H1 (cell line): ENCODE measurements around the gene KIAA1755. TPM values are rescaled to one million over a fixed set of nuclear protein-coding genes. Genes with fewer than 3 reads are reported as not detected.

Source experiments
- CTCF ChIA-PET: fragments of 300-600 bp; sonication (Branson Sonifier 250); formaldehyde crosslinking; loops from one replicate; lab custom pipeline; 2021; ENCODE audit not compliant: partially characterized antibody; lab: Charles Lee
- POLR2A ChIA-PET: fragments of 300-600 bp; sonication (Branson Sonifier 250); formaldehyde crosslinking; loops from one replicate; lab custom pipeline; 2021; ENCODE audit warnings: inconsistent platforms; ENCODE audit not compliant: partially characterized antibody; lab: Charles Lee
- DNase-seq, 2 experiments: peaks; one replicate each; pipeline versions ENCODE4 v3.0.0 to v3.0.0-alpha.2; 2010 to 2022; ENCODE audit warnings: low spot score in 2 of 2, low read depth in 1 of 2, mixed read lengths in 1 of 2
- FAIRE-seq: peaks from 2 replicates; lab custom pipeline; 2011; peaks lifted over from hg19 to GRCh38; lab: Jason Lieb, UNC
- H2AFZ ChIP-seq: 2 replicates; pipeline ENCODE4 v1.8.1; 2012; ENCODE audit warnings: low read length, inconsistent platforms
- H2AK5ac ChIP-seq: 2 replicates; pipeline ENCODE4 v1.6.1; 2013; ENCODE audit warnings: low read depth, low read length
- H2BK120ac ChIP-seq: replicated peaks from 2 replicates; pipeline ENCODE3; 2013; ENCODE audit warnings: low read depth, low read length, inconsistent platforms
- H2BK12ac ChIP-seq: 2 replicates; pipeline ENCODE4 v1.6.1; 2013; ENCODE audit warnings: low read depth, low read length
- H2BK15ac ChIP-seq: 2 replicates; pipeline ENCODE4 v1.6.1; 2013; ENCODE audit warnings: low read length
- H2BK20ac ChIP-seq: 2 replicates; pipeline ENCODE4 v1.6.1; 2013; ENCODE audit warnings: low read length
- H2BK5ac ChIP-seq: 2 replicates; pipeline ENCODE4 v1.6.1; 2013; ENCODE audit warnings: low read depth, low read length
- H3K14ac ChIP-seq: 2 replicates; pipeline ENCODE4 v1.6.1; 2013; ENCODE audit warnings: inconsistent platforms; ENCODE audit not compliant: insufficient read length
- H3K18ac ChIP-seq: 2 replicates; pipeline ENCODE4 v1.6.1; 2013; ENCODE audit warnings: low read length; ENCODE audit errors: extremely low read depth
- H3K23ac ChIP-seq: 2 replicates; pipeline ENCODE4 v1.6.1; 2013; ENCODE audit warnings: inconsistent platforms; ENCODE audit not compliant: insufficient read length
- H3K23me2 ChIP-seq: 2 replicates; pipeline ENCODE4 v1.6.1; 2013; ENCODE audit warnings: low read depth, low read length
- H3K27ac ChIP-seq: 2 replicates; pipeline ENCODE4 v1.6.1; 2011; ENCODE audit warnings: low read depth, low read length, inconsistent platforms
- H3K27me3 ChIP-seq, 4 experiments: replicated peaks in 1 of 4; 1 replicate in 1 of 4; 2 replicates in 3 of 4; pipeline versions ENCODE4 v1.6.1 to v1.8.1; 2011 to 2013; ENCODE audit warnings: low read length in 3 of 4, mild to moderate bottlenecking in 3 of 4, inconsistent platforms in 2 of 4, mixed read lengths in 2 of 4, moderate library complexity in 1 of 4; ENCODE audit not compliant: control insufficient read depth in 3 of 4, insufficient read depth in 3 of 4; ENCODE audit errors: extremely low read depth in 1 of 4
- H3K36me3 ChIP-seq, 4 experiments: 2 replicates each; pipeline versions ENCODE4 v1.6.1 to v1.8.1; 2011 to 2013; ENCODE audit warnings: mild to moderate bottlenecking in 4 of 4, low read length in 3 of 4, moderate library complexity in 2 of 4, control low read depth in 1 of 4, inconsistent platforms in 1 of 4; ENCODE audit not compliant: insufficient read depth in 4 of 4, control insufficient read depth in 2 of 4
- H3K4ac ChIP-seq: replicated peaks from 2 replicates; pipeline ENCODE3; 2013; ENCODE audit warnings: low read length, low read depth, mixed read lengths, inconsistent platforms; ENCODE audit not compliant: insufficient read length
- H3K4me1 ChIP-seq, 4 experiments: replicated peaks in 1 of 4; 1 replicate in 1 of 4; 2 replicates in 3 of 4; pipeline versions ENCODE4 v1.6.1 to v1.8.1; 2011 to 2013; ENCODE audit warnings: low read length in 3 of 4, inconsistent platforms in 2 of 4, mixed read lengths in 1 of 4; ENCODE audit not compliant: insufficient read depth in 4 of 4, control insufficient read depth in 3 of 4
- H3K4me2 ChIP-seq, 2 experiments: 2 replicates each; pipeline versions ENCODE4 v1.6.1 to v1.8.1; 2011 to 2013; ENCODE audit warnings: low read depth in 2 of 2, low read length in 2 of 2, control low read depth in 1 of 2, inconsistent platforms in 1 of 2, mild to moderate bottlenecking in 1 of 2; ENCODE audit not compliant: insufficient read depth in 1 of 2
- H3K4me3 ChIP-seq, 4 experiments: fragments of 200-600, 300-600 bp in 1 of 4; sonication (generic), shearing (Covaris generic), sonication (Bioruptor Twin) in 1 of 4; 2 replicates each; pipeline versions ENCODE4 v1.5.1 to v1.8.1; 2011 to 2016; ENCODE audit warnings: low read length in 4 of 4, low read depth in 3 of 4, control low read depth in 2 of 4, inconsistent platforms in 2 of 4, mild to moderate bottlenecking in 2 of 4, mixed read lengths in 1 of 4, moderate library complexity in 1 of 4; ENCODE audit not compliant: insufficient read depth in 2 of 4; ENCODE audit errors: extremely low read depth in 1 of 4
- H3K56ac ChIP-seq: replicated peaks from 2 replicates; pipeline ENCODE3; 2013; ENCODE audit warnings: low read depth, mild to moderate bottlenecking, mixed read lengths, low read length, inconsistent platforms; ENCODE audit not compliant: insufficient read length
- H3K79me1 ChIP-seq: 2 replicates; pipeline ENCODE4 v1.6.1; 2013; ENCODE audit warnings: low read depth, low read length, control low read depth
- H3K79me2 ChIP-seq, 2 experiments: 2 replicates each; pipeline versions ENCODE4 v1.6.1 to v1.8.1; 2012 to 2013; ENCODE audit warnings: low read length in 2 of 2, mild to moderate bottlenecking in 2 of 2, inconsistent platforms in 1 of 2; ENCODE audit not compliant: insufficient read depth in 2 of 2, control insufficient read depth in 1 of 2
- H3K9ac ChIP-seq, 4 experiments: replicated peaks in 1 of 4; 1 replicate in 1 of 4; 2 replicates in 3 of 4; pipeline versions ENCODE4 v1.6.1 to v1.8.1; 2011 to 2013; ENCODE audit warnings: low read depth in 3 of 4, low read length in 3 of 4, control low read depth in 2 of 4, mild to moderate bottlenecking in 2 of 4, moderate library complexity in 2 of 4, inconsistent platforms in 1 of 4; ENCODE audit errors: extremely low read depth in 1 of 4
- H3K9me3 ChIP-seq, 2 experiments: 2 replicates each; pipeline versions ENCODE4 v1.6.1 to v1.8.1; 2012 to 2013; ENCODE audit warnings: mild to moderate bottlenecking in 2 of 2, moderate library complexity in 2 of 2, control low read depth in 1 of 2, inconsistent platforms in 1 of 2, low read depth in 1 of 2, low read length in 1 of 2, mixed read lengths in 1 of 2; ENCODE audit not compliant: insufficient read depth in 2 of 2
- H4K20me1 ChIP-seq, 2 experiments: replicated peaks in 1 of 2; 2 replicates each; pipeline versions ENCODE3 to v1.8.1; 2011 to 2013; ENCODE audit warnings: inconsistent platforms in 2 of 2, low read length in 2 of 2, mild to moderate bottlenecking in 1 of 2; ENCODE audit not compliant: insufficient read depth in 2 of 2, control insufficient read depth in 1 of 2
- H4K5ac ChIP-seq: 2 replicates; pipeline ENCODE4 v1.6.1; 2013; ENCODE audit warnings: low read length, low read depth, mixed read lengths, inconsistent platforms; ENCODE audit not compliant: insufficient read length
- H4K8ac ChIP-seq: 2 replicates; pipeline ENCODE4 v1.8.0; 2013; ENCODE audit warnings: mild to moderate bottlenecking, moderate library complexity, low read length, inconsistent platforms; ENCODE audit not compliant: insufficient read depth; ENCODE audit errors: extremely low read depth
- H4K91ac ChIP-seq: replicated peaks from 2 replicates; pipeline ENCODE3; 2013; ENCODE audit warnings: low read length, mixed read lengths, inconsistent platforms; ENCODE audit not compliant: insufficient read length
- ASH2L ChIP-seq: fragments of 200-600, 300-600 bp; sonication (generic); IDR thresholded peaks from one replicate; pipeline ENCODE4 v1.7.1; 2017; ENCODE audit warnings: low read length
- BACH1 ChIP-seq: IDR thresholded peaks from 2 replicates; pipeline ENCODE4 v1.6.1; 2012; ENCODE audit warnings: low read length, improper control_type of control experiment
- CEBPB ChIP-seq: IDR thresholded peaks from 2 replicates; pipeline ENCODE4 v1.6.1; 2012; ENCODE audit warnings: low read depth, low read length
- CTBP2 ChIP-seq: IDR thresholded peaks from 2 replicates; pipeline ENCODE4 v1.7.0; 2011; ENCODE audit warnings: borderline replicate concordance, mild to moderate bottlenecking, moderate library complexity, mixed read lengths, low read length; ENCODE audit not compliant: insufficient read depth, insufficient read length
- EZH2 ChIP-seq: fragments of 200-600 bp; sonication (generic); IDR thresholded peaks from 2 replicates; pipeline ENCODE4 v1.7.1; 2012; ENCODE audit warnings: low read depth, mild to moderate bottlenecking, moderate library complexity, low read length, inconsistent platforms; ENCODE audit not compliant: severe bottlenecking
- HDAC2 ChIP-seq, 2 experiments: fragments of 300-600 bp in 1 of 2; sonication (generic) in 1 of 2; IDR thresholded peaks; 2 replicates each; pipeline ENCODE4 v1.6.1; 2011 to 2012; ENCODE audit warnings: low read depth in 2 of 2, low read length in 2 of 2, mild to moderate bottlenecking in 2 of 2, moderate library complexity in 2 of 2, borderline replicate concordance in 1 of 2, inconsistent platforms in 1 of 2
- MAX ChIP-seq: IDR thresholded peaks from 2 replicates; pipeline ENCODE4 v1.6.1; 2012; ENCODE audit warnings: inconsistent platforms
- POLR2A ChIP-seq, 2 experiments: IDR thresholded peaks; 1 replicate in 1 of 2; 2 replicates in 1 of 2; pipeline ENCODE4 v1.6.1; 2011; ENCODE audit warnings: low read depth in 2 of 2, low read length in 2 of 2, mild to moderate bottlenecking in 2 of 2; ENCODE audit errors: control extremely low read depth in 1 of 2
- POLR2AphosphoS5 ChIP-seq: IDR thresholded peaks from 2 replicates; pipeline ENCODE4 v1.6.1; 2011; ENCODE audit warnings: low read depth, low read length
- RBBP5 ChIP-seq: IDR thresholded peaks from 2 replicates; pipeline ENCODE4 v1.7.1; 2012; ENCODE audit warnings: low read depth, mild to moderate bottlenecking, inconsistent platforms, low read length, moderate library complexity, borderline replicate concordance
- RFX5 ChIP-seq: IDR thresholded peaks from 2 replicates; pipeline ENCODE4 v1.6.1; 2011; ENCODE audit warnings: low read depth, low read length, improper control_type of control experiment, borderline replicate concordance
- SP1 ChIP-seq: IDR thresholded peaks from 2 replicates; pipeline ENCODE4 v1.6.1; 2011; ENCODE audit warnings: low read depth, low read length
- TCF12 ChIP-seq: IDR thresholded peaks from 2 replicates; pipeline ENCODE4 v1.6.1; 2011; ENCODE audit warnings: low read depth, mild to moderate bottlenecking, low read length
- WGBS, 2 experiments: shearing (Covaris generic) in 1 of 2; methylation state at CpG; one replicate each; pipeline versions ENCODE4 v1.1.6 to v1.1.7; 2013 to 2015; ENCODE audit warnings: low lambda C conversion rate in 2 of 2, mixed read lengths in 2 of 2, inconsistent platforms in 1 of 2, low coverage in 1 of 2, missing lambda C conversion rate in 1 of 2; ENCODE audit not compliant: insufficient replicate concordance in 2 of 2, insufficient coverage in 1 of 2, insufficient read length in 1 of 2; ENCODE audit errors: extremely low coverage in 1 of 2, missing lambda C conversion rate in 1 of 2; 5-methylcytosine and 5-hydroxymethylcytosine counted together
- polyA plus RNA-seq, 7 experiments: library from polyadenylated mRNA; depleted of rRNA in 3 of 7; stranded (reverse) in 5 of 7; unstranded in 2 of 7; fragments of >200 nt in 5 of 7; fragments of 200-250 nt in 2 of 7; gene quantifications; 1 replicate in 5 of 7; 2 replicates in 1 of 7; 4 replicates in 1 of 7; pipeline versions ENCODE4 v1.2.1 to v1.2.3, GENCODE V29; 2011 to 2013; ENCODE audit warnings: missing spikeins in 2 of 7, mixed read lengths in 2 of 7
- total RNA-seq: library from RNA; stranded (reverse); fragmentation: NEBNext Ultra II Directional; extraction: Animal tissue kit (Norgen Biotek cat#: 25700); gene quantifications from 2 replicates; pipeline ENCODE4 v1.2.1, GENCODE V29; 2021

KIAA1755 gene
- total and polyA plus RNA-seq, 2 of the 8 experiments (the other 6 are each of a cell fraction or from before 2014, with no cell fraction given) = 0.23 TPM; not detected in 1

GRCh38 chr20:38178581-38178980 is 82.0 kb downstream of the KIAA1755 start:
- WGBS, 2 experiments = 79% methylated on average over 4 of the region's 4 CpGs; no CpG with 5 or more reads in 1 of the 2 experiments
- Histone ChIP-seq H2BK12ac (no peak overlapping the region), H2AK5ac (no peak overlapping the region), H3K27me3 (no peaks in the 10 kb centered on the region), H3K23ac (no peak overlapping the region), H2BK5ac (no peak overlapping the region), H2BK15ac (no peak overlapping the region), H2AFZ (no peak overlapping the region), H3K27ac (no peak overlapping the region), H4K91ac (no peak overlapping the region), H3K18ac (no peak overlapping the region), H3K4me3 (no peak overlapping the region), H3K56ac (no peak overlapping the region), H3K14ac (no peak overlapping the region), H3K4ac (no peak overlapping the region), H3K36me3 (no peaks in the 10 kb centered on the region), H4K20me1 (no peaks in the 10 kb centered on the region), H2BK20ac (no peak overlapping the region), H4K8ac (no peak overlapping the region), H3K79me1 (no peaks in the 10 kb centered on the region), H3K79me2 (no peaks in the 10 kb centered on the region), H3K4me2 (no peak overlapping the region), H3K9ac (no peak overlapping the region), H3K23me2 (no peaks in the 10 kb centered on the region), H3K9me3 (no peaks in the 10 kb centered on the region), H3K4me1 (no peaks in the 10 kb centered on the region), H4K5ac (no peak overlapping the region), H2BK120ac (no peak overlapping the region)
- CTCF ChIA-PET = interaction anchor here (0.6 to 1.3 kb wide), 5 partner anchors 17 to 85 kb away, joined by 3 to 6 read pairs (median 3); no protein-coding TSS in a partner anchor
- POLR2A ChIA-PET = no interaction called here
- DNase-seq = no peak
- FAIRE-seq = no peak
- no peak for TF ChIP-seq TCF12
- TF ChIP-seq ASH2L = no peak
- no peak for TF ChIP-seq BACH1
- no peak for TF ChIP-seq MAX
- TF ChIP-seq POLR2AphosphoS5 = no peak
- no peak for TF ChIP-seq EZH2
- no peak for TF ChIP-seq SP1
- TF ChIP-seq RBBP5 = no peak
- TF ChIP-seq CTBP2 = no peak
- TF ChIP-seq POLR2A (IDR thresholded peaks at IDR 0.05; ENCODE audit: control extremely low read depth in 1 of 2, low read depth in 2 of 2, low read length in 2 of 2) = no peak
- no peak for TF ChIP-seq HDAC2 (IDR thresholded peaks at IDR 0.05; ENCODE audit: borderline replicate concordance in 1 of 2, low read depth in 2 of 2, low read length in 2 of 2)
- TF ChIP-seq CEBPB = no peak
- no peak for TF ChIP-seq RFX5
